ENCODE results near the gene ENKUR. TPM values are rescaled to one million over a fixed set of nuclear protein-coding genes. Genes with fewer than 3 reads are reported as not detected.
"Not testable (repeated sequence)": the region's sequence is repeated elsewhere in the genome, so short reads cannot be mapped to it uniquely, and the experiment has no call there.

The ENKUR gene
- polyA plus RNA-seq, 1 experiment: 0.06 TPM

- ChIA-PET POLR2A (no interaction called here), CTCF (interaction anchor here (1.0 to 1.4 kb wide), 2 partner anchors 65 to 122 kb away, joined by 3 to 6 read pairs; no protein-coding TSS in a partner anchor)
- TF ChIP-seq CTCF (IDR thresholded peaks at IDR 0.05; ENCODE audit: insufficient read depth, low read depth, low read length): 0 out of 2 replicates have a peak, but pooled peaks have one; percentile 7
- H3K27me3 ChIP-seq (ENCODE audit: control insufficient read depth, insufficient read depth, low read length): no peaks in the 10 kb centered on the region
- H3K4me3 ChIP-seq (ENCODE audit: low read depth, low read length): no peak overlapping the region
- H3K36me3 ChIP-seq (ENCODE audit: control insufficient read depth, insufficient read depth, low read length): no peaks in the 10 kb centered on the region
- no peak for DNase-seq (ENCODE audit: low read depth)
Observed at GRCh38 chr10:24958721-24959381, 57.1 kb downstream of the ENKUR start.

- Histone ChIP-seq H3K36me3 (ENCODE audit: control insufficient read depth, insufficient read depth, low read length) (no peaks in the 10 kb centered on the region), H3K4me3 (ENCODE audit: low read depth, low read length) (no peak overlapping the region), H3K27me3 (ENCODE audit: control insufficient read depth, insufficient read depth, low read length) (no peaks in the 10 kb centered on the region)
- DNase-seq (ENCODE audit: low read depth): peak; percentile 89
- ChIA-PET POLR2A (no interaction called here), CTCF (interaction anchor here (1.4 kb wide), 1 partner anchor 123 kb away, joined by 6 read pairs; no protein-coding TSS in a partner anchor)
- TF ChIP-seq CTCF (IDR thresholded peaks at IDR 0.05; ENCODE audit: insufficient read depth, low read depth, low read length): no peak
Observed at GRCh38 chr10:24958091-24958720, 57.8 kb downstream of the ENKUR start.

GRCh38 chr10:24957624-24958051, 58.3 kb downstream of the ENKUR start:
- POLR2A ChIA-PET; H3K27me3 ChIP-seq (ENCODE audit: control insufficient read depth, insufficient read depth, low read length); CTCF ChIA-PET; H3K36me3 ChIP-seq (ENCODE audit: control insufficient read depth, insufficient read depth, low read length); DNase-seq (ENCODE audit: low read depth); H3K4me3 ChIP-seq (ENCODE audit: low read depth, low read length): not testable (repeated sequence)

- TF ChIP-seq CTCF (IDR thresholded peaks at IDR 0.05; ENCODE audit: insufficient read depth, low read depth, low read length): no peak
- ChIA-PET CTCF (no interaction called here), POLR2A (interaction anchor here (0.6 kb wide), 1 partner anchor 127 kb away, joined by 13 read pairs; no protein-coding TSS in a partner anchor)
- no peaks in the 10 kb centered on the region for H3K27me3 ChIP-seq (ENCODE audit: control insufficient read depth, insufficient read depth, low read length)
- no peaks in the 10 kb centered on the region for H3K36me3 ChIP-seq (ENCODE audit: control insufficient read depth, insufficient read depth, low read length)
- H3K4me3 ChIP-seq (ENCODE audit: low read depth, low read length): no peak overlapping the region
- no peak for DNase-seq (ENCODE audit: low read depth)
Observed at GRCh38 chr10:24953675-24954074, 62.3 kb downstream of the ENKUR start.

- no peaks in the 10 kb centered on the region for H3K27me3 ChIP-seq (ENCODE audit: control insufficient read depth, insufficient read depth, low read length)
- no peaks in the 10 kb centered on the region for H3K36me3 ChIP-seq (ENCODE audit: control insufficient read depth, insufficient read depth, low read length)
- POLR2A ChIA-PET: interaction anchor here (0.6 kb wide), 1 partner anchor 128 kb away, joined by 13 read pairs; no protein-coding TSS in a partner anchor
- no peak for DNase-seq (ENCODE audit: low read depth)
- CTCF ChIA-PET: interaction anchor here (1.2 kb wide), 1 partner anchor 14 kb away, joined by 3 read pairs; no protein-coding TSS in a partner anchor
- no peak for TF ChIP-seq CTCF (IDR thresholded peaks at IDR 0.05; ENCODE audit: insufficient read depth, low read depth, low read length)
- peak overlapping the region; percentile 55 for H3K4me3 ChIP-seq (ENCODE audit: low read depth, low read length)
Observed at GRCh38 chr10:24952707-24953645, 63.0 kb downstream of the ENKUR start.
